Measurements from ENCODE around the gene KCNQ4. TPM values are rescaled to one million over a fixed set of nuclear protein-coding genes. Genes with fewer than 3 reads are reported as not detected.

The KCNQ4 gene
- total RNA-seq, 1 donor from 2014 or later: 1.5 TPM

- H3K27ac ChIP-seq (replicated peaks): no peak overlapping the region
- H3K27me3 ChIP-seq (ENCODE audit: low read depth): no peaks in the 10 kb centered on the region
- no peak for DNase-seq
- intact Hi-C loops (cut with micrococcal nuclease): no loop called here
- H3K4me3 ChIP-seq: no peak overlapping the region
- H3K36me3 ChIP-seq: no peaks in the 10 kb centered on the region
- peak; percentile 22 for TF ChIP-seq CTCF (IDR thresholded peaks at IDR 0.05; ENCODE audit: borderline replicate concordance)
- H3K4me1 ChIP-seq: peaks cover 19% of the 10 kb centered on the region
- no peaks in the 10 kb centered on the region for H3K9me3 ChIP-seq (replicated peaks)
Observed at GRCh38 chr1:40855513-40855912, 71.9 kb downstream of the KCNQ4 start.

- Histone ChIP-seq H3K9me3 (replicated peaks) (no peaks in the 10 kb centered on the region), H3K27me3 (ENCODE audit: low read depth) (no peaks in the 10 kb centered on the region), H3K4me3 (no peak overlapping the region), H3K27ac (replicated peaks) (no peak overlapping the region), H3K4me1 (peaks cover 25% of the 10 kb centered on the region), H3K36me3 (no peaks in the 10 kb centered on the region)
- DNase-seq: no peak
- intact Hi-C loops (cut with micrococcal nuclease): no loop called here
- no peak for TF ChIP-seq CTCF (IDR thresholded peaks at IDR 0.05; ENCODE audit: borderline replicate concordance)
Observed at GRCh38 chr1:40856116-40856515, 72.5 kb downstream of the KCNQ4 start.

- peaks cover 28% of the 10 kb centered on the region for H3K4me1 ChIP-seq
Observed at GRCh38 chr1:40856656-40857302, 73.2 kb downstream of the KCNQ4 start.

GRCh38 chr1:40857737-40858136 is 74.2 kb downstream of the KCNQ4 start:
- DNase-seq: no peak
- Histone ChIP-seq H3K36me3 (no peaks in the 10 kb centered on the region), H3K9me3 (replicated peaks) (no peaks in the 10 kb centered on the region), H3K27me3 (ENCODE audit: low read depth) (no peaks in the 10 kb centered on the region), H3K27ac (replicated peaks) (no peak overlapping the region), H3K4me1 (peaks cover 35% of the 10 kb centered on the region), H3K4me3 (no peak overlapping the region)
- TF ChIP-seq CTCF (IDR thresholded peaks at IDR 0.05; ENCODE audit: borderline replicate concordance): no peak
- intact Hi-C loops (cut with micrococcal nuclease): no loop called here

More at GRCh38 chr1:40856656-40857302, 73.2 kb downstream of the KCNQ4 start:
- Histone ChIP-seq H3K27ac (replicated peaks) (no peak overlapping the region), H3K27me3 (ENCODE audit: low read depth) (no peaks in the 10 kb centered on the region), H3K4me3 (no peak overlapping the region), H3K9me3 (replicated peaks) (no peaks in the 10 kb centered on the region), H3K36me3 (no peaks in the 10 kb centered on the region)
- intact Hi-C loops (cut with micrococcal nuclease): no loop called here
- TF ChIP-seq CTCF (IDR thresholded peaks at IDR 0.05; ENCODE audit: borderline replicate concordance): no peak
- DNase-seq: no peak

GRCh38 chr1:40858856-40859416 is 75.3 kb downstream of the KCNQ4 start:
- TF ChIP-seq CTCF (IDR thresholded peaks at IDR 0.05; ENCODE audit: borderline replicate concordance): no peak

More at GRCh38 chr1:40858856-40859416, 75.3 kb downstream of the KCNQ4 start:
- DNase-seq: no peak
- Histone ChIP-seq H3K9me3 (replicated peaks) (no peaks in the 10 kb centered on the region), H3K27me3 (ENCODE audit: low read depth) (no peaks in the 10 kb centered on the region), H3K4me3 (no peak overlapping the region), H3K27ac (replicated peaks) (peak overlapping the region; percentile 96), H3K4me1 (peaks cover 45% of the 10 kb centered on the region), H3K36me3 (no peaks in the 10 kb centered on the region)
- intact Hi-C loops (cut with micrococcal nuclease): no loop called here
